Left hindlimb (tissue), 1 donor: ENCODE data around the gene DDOST.

ENCODE experiments used
- DNase-seq: peaks from one replicate; pipeline ENCODE4 v3.0.0-alpha.2; 2018

The DDOST gene

DNA sequence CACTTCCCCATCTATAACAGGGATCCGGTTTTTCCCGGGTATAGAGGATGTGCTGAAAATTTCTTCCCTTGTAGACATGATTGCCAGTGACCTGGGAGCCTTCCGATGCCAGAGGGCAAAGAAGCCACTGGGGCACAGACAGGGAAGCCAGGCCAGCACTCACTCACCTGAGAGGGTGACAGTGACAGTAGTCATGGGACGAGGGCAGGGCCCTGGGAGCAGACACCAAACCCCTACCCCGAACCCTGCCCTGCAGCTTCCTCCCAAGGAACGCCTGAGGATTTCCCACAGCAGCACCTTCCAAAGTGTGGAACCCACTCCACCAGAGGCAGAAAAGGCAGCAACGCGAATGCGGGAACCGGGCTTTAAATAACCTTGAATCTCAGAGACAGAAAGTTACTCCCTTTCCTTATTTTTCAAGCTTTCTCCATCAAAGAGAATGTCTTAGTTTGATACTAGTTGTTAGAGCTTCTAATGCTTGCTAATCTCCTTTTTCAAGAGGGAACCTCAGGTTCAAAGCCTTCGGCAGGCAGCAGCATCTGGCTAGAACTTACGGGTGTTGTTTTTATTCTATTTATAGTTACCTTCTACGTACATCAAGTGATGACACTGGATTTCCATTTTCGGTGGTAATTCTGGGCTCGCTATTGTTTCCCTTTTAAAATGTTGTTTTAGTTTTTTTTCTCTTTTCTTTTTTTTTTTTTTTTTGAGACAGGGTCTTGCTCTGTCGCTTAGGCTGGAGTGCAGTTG lies 2.8 kb downstream of the DDOST start:
- no peak for DNase-seq

GRCh38 chr1:20657024-20657423 lies 4.1 kb downstream of the DDOST start:
- peak; percentile 15 for DNase-seq

DNA sequence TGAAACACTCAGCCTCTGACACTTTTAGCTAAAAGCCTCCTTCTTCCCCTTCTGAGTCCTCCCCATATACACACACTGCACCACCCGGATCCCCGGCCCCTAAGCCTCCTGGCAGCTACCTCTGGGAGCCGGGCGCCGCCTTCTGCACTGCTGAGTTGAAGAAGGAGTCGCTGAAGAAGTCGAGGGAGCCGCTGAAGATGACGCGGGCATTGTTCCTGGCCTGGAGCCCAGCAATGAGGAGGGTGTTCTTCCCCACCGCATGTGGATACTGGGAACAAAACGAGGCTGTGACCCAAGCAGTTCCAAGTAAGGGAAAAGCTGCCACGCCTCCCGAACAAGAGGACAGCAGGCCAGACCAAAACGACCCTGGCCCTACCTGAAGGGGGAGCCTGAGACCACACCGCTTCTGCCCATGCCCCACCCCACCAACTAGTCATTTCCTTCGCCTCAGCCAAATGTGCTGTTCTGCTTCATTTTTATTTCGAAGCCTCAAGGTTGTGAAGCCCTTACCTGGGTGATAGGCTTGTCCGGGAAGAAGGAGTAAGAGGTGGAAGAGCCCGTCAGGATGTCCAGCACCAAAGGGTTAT lies 7.0 kb downstream of the DDOST start:
- no peak for DNase-seq

- no peak for DNase-seq
These were observed 8.9 kb downstream of the DDOST start for GRCh38 chr1:20652300-20652699.

GRCh38 chr1:20648946-20649345 lies 12.2 kb downstream of the DDOST start:
- no peak for DNase-seq

DNA sequence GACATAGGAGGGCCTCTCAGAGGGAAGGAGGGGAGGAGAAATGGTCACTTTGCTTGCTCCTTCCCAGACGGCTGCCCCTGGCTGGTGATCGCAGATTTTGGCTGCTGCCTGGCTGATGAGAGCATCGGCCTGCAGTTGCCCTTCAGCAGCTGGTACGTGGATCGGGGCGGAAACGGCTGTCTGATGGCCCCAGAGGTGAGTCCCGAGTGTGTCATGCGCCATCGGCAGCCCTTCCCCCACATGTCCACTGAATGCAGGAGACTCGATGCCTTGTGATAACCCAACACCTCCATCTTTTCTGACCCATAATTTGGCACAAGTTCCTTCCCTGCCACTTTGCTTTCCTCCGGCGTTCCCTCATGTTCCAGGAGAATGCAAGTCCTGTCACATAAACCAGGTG lies 12.7 kb downstream of the DDOST start:
- no peak for DNase-seq

DNA sequence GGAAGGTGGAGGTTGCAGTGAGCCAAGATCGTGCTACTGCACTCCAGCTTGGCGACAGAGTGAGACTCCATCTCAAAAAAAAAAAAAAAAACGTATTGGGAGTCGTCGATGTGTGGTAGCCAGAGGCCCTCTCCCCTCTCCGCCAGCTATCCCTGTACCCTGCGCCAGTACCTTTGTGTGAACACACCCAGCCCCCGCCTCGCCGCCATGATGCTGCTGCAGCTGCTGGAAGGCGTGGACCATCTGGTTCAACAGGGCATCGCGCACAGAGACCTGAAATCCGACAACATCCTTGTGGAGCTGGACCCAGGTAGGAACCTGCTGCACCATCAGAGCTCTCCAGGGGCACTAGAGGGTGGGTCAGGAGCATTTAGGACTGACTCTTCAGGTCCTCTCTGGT lies 15.8 kb downstream of the DDOST start:
- no peak for DNase-seq

DNA sequence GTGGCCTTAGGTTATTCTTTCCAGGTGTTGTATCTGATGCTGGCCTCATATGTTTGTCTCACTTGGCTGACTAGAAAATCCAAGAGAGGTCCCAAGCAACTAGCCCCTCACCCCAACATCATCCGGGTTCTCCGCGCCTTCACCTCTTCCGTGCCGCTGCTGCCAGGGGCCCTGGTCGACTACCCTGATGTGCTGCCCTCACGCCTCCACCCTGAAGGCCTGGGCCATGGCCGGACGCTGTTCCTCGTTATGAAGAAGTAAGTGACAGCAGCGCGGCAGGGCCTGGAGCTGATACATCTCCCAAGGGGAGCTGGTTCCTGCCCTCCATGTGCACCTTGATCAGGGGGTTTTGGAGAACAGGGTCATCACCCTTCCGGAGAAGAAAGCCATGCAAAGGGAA lies 16.8 kb downstream of the DDOST start:
- no peak for DNase-seq

- DNase-seq, result no peak
These were observed 18.1 kb downstream of the DDOST start for GRCh38 chr1:20643080-20643479.

GRCh38 chr1:20641975-20642374 lies 19.2 kb downstream of the DDOST start:
- DNase-seq, result no peak

- DNase-seq, result no peak
These were observed 21.0 kb downstream of the DDOST start for GRCh38 chr1:20640183-20640597.

DNA sequence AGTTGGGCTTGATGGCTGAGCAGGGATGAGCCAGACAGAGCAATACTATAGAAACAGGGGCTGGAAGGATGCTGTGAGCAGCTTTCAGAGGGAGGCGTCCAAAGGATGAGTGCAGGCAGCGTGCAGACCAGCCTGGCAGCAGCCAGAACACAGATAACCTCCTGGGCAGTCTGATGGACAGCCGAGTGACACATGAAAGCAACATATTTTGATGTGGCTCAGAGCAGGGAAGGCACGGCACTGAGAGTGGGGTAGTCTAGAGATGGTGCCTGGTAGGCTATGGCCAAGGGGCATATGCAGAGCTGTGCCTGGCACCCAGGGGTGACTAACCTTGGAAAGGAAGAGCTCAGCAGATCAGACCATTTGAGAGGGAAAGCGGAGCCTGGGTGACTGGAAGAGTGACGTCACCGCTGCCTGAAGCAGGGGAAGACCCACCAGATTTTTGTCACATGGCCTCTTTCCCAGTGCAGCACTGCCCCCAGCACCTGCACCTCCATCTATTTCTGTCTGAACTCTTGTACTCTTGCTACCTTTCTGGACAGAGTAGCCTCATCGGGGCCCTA lies 24.3 kb downstream of the DDOST start:
- no peak for DNase-seq

DNA sequence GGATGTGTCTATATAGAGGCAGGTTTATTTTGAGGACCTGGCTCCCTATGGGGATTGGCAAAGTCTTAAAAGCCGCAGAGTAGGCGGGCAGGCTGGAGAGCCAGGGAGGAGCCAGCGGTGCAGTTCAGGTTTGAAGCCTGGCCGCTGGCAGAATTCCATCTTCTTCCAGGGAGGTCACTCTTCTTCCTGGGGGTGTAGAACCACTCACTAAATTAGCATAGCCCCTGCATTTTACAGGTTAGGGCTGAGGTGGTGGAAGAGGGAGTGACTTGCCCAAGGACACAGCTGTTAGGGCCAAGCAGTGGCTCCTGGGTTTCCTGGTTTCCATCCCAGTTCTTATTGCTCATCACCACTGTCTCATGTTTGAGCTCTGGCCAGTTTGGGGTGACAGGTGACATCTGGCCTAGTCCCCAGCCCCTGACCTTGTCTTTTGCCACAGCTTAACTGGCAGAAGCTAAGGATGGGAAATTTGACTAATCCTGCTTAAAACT lies 26.5 kb downstream of the DDOST start:
- no peak for DNase-seq

DNA sequence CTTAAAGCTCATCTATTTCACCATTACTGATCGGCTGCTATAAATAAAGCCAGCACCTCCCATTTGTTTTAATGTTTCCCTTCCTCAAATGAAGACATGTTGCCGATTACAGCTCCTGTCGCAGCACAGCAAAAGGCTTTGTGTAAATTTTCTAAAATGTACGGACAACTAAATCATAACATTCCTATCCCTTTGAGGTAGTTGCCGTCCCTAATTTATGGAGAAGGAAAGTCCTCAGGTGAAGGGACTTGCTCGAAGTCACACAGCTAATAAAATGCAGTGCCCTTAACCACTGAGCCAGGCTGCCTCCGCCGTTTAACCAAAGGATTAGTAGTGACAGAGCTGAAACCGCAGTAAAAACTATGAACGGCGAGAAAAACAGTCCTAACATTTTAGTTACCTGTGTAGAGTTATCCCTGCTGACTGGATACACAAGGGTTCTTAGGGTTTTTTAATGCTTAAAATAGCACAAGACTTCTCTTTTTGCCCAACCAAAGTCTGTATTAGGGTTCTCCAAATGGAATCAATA lies 27.0 kb downstream of the DDOST start:
- no peak for DNase-seq

GRCh38 chr1:20633190-20634064 lies 27.7 kb downstream of the DDOST start, which contains the start of gene PINK1:
Gene PINK1 (plus strand): TSS chr1:20633458. CDS start chr1:20633549, 91 bp downstream.
- peak; percentile 83 for DNase-seq

DNA sequence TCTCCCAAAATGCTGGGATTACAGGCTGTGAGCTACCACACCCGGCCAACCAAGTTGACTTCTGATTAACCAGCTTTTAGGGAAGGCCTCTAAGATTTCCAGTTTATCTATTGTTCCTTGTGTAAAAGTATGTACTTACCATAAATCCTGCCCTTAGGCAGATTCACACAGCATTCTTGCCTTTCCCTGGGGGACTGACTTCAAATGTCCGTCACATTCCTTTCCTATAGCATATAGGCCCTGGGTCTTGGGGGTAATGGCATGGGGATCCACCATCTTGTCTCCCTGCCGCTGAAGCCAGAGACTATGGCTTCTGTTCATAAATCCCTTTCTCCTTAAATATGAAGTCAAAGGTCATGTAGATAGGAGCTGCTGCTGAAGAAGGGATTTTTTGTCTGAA lies 28.8 kb downstream of the DDOST start:
- no peak for DNase-seq

DNA sequence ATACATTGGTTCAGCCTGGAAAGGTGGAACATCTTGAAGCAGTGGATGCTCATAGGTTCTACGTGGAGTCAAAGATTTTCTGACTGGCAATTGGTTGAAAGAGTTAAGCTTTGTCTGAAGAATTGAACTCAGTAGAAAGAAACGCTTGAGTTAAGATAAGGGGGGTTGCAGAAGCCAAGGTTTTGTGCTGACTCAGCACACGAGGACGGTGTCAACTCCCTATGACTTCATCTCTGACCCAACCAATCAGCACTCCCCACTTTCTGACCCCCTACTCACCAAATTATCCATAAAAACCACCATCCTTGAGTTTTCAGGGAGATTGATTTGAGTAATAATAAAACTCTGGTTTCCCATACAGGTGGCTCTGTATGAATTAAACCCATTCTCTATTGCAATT lies 30.4 kb downstream of the DDOST start:
- no peak for DNase-seq

DNA sequence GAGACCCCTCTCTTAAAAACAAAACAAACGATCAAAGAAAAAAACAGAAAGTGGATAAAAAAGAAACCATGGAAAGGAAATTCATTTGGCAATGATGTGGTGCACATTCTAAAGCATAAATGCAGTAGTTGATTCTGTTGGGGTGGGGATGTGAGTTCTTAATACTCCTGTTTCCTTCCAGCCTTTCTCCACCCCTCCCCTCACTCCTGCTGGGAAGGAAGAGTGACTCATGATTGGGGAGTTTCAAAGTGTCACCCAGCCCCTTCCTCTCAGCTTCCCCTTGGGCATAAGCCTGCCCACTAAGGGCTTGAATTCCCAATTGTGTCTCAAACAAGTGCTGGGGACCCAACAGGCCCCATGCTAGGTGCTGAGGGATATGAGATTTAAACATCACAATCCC lies 34.6 kb downstream of the DDOST start:
- DNase-seq, result no peak

DNA sequence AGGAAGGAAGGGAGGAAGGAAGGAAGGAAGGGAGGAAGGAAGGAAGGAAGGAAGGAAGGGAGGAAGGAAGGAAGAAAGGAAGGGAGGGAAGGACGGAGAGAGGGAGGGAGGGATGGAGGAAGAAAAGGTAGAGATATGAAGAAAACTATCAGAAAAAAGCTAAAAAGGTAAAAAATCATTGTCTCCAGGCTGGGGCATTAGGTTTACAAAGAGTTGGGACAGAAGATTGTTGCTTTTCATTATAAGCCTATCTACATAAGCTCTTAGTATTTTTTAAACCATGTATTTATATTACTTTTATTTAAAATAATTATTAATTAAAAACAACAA lies 35.1 kb downstream of the DDOST start:
- no peak for DNase-seq

DNA sequence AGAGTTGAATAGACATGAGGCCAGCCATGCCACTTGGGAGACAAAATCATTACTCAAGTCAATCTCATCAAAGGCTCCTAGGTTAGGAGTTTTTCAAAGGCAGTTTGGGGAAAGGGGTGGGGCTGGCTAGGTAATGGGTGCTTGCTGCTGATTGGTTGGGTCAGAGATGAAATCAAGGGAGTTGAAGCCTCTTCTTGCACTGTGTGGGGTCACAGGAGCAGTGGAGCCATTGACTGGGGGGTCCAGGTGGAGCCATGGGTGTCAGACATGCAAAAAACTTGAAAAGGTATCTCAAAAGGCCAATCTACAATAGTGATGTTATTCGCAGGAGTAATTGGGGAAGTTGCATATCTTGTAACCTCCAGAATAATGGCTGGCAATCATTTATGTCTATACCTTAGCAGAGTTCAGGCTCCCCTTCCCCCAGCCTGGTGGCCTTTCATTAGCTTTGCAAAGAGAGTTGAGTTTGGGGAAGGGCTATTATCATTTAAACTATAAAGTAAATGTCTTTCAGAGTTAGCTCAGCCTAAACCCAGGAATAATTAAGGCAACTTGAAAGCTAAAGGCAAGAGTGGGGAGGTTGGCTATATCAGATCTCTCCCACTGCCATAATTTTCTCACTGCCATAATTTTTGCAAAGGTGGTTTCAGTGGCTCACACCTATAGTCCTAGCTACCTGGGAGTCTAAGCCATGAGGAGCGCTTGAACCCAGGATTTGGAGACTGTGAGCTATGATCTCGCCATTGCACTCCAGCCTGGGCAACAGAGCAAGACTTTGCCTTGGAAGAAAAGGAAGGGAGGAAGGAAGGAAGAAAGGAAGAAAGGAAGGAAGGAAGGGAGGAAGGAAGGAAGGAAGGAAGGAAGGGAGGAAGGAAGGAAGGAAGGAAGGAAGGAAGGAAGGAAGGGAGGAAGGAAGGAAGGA lies 35.7 kb downstream of the DDOST start:
- no peak for DNase-seq

GRCh38 chr1:20624709-20625108 lies 36.5 kb downstream of the DDOST start:
- no peak for DNase-seq

DNA sequence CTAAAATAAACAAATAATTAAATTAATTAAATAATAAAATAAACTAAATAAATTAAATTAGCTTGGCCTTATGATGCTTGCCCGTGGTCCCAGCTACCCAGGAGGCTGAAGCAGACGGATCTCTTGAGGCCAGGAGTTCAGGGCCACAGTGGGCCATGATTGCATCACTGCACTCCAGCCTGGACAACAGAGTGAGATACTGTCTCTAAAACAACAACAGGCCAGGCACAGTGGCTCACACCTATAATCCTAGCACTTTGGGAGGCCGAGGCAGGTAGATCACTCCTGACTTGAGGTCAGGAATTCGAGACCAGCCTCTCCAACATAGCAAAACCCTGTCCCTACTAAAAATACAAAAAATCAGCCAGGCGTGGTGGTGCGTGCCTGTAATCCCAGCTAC lies 40.2 kb downstream of the DDOST start:
- DNase-seq, result no peak
